ENCODE measurements around the gene POP4.

DNA sequence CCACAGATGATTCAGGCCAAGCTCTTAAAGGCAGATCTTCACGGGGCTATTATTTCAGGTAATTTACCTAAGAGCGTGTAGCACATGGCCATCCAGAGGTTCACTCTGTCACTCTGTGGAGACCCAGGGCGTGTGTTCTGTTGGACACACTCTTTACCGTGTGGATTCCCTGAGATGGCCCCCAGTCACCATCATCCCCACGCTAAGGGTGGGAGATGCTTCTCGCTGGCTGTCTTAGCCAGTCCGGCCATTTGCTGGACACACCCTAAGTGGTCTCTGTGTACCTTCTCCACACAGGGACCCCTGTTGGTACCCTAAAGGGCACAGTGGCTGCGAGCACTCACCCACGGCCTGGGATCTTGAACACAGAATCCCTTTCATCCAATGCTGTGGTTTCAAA lies 6.0 kb downstream of the POP4 start:
- TF ChIP-seq EZH2 (IDR thresholded peaks at IDR 0.05; ENCODE audit: borderline replicate concordance, low read length) = no peak
- TF ChIP-seq, protein P1, sequence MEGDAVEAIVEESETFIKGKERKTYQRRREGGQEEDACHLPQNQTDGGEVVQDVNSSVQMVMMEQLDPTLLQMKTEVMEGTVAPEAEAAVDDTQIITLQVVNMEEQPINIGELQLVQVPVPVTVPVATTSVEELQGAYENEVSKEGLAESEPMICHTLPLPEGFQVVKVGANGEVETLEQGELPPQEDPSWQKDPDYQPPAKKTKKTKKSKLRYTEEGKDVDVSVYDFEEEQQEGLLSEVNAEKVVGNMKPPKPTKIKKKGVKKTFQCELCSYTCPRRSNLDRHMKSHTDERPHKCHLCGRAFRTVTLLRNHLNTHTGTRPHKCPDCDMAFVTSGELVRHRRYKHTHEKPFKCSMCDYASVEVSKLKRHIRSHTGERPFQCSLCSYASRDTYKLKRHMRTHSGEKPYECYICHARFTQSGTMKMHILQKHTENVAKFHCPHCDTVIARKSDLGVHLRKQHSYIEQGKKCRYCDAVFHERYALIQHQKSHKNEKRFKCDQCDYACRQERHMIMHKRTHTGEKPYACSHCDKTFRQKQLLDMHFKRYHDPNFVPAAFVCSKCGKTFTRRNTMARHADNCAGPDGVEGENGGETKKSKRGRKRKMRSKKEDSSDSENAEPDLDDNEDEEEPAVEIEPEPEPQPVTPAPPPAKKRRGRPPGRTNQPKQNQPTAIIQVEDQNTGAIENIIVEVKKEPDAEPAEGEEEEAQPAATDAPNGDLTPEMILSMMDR (IDR thresholded peaks at IDR 0.05; ENCODE audit: low read length) = no peak
